HepG2 (cell line): ENCODE data around the gene MOCS2. TPM values are rescaled to one million over a fixed set of nuclear protein-coding genes. Genes with fewer than 3 reads are reported as not detected.

Experiments used
- CEBPB ChIP-seq: IDR thresholded peaks from 2 replicates; pipeline ENCODE4 v1.6.1; 2011; ENCODE audit warnings: low read depth, low read length, improper control_type of control experiment, borderline replicate concordance
- CEBPG ChIP-seq: IDR thresholded peaks from 2 replicates; pipeline ENCODE4 v1.6.1; 2016
- CREB1 ChIP-seq, 2 experiments: fragments of 450-650 bp in 1 of 2; IDR thresholded peaks; 2 replicates each; pipeline ENCODE4 v1.6.1; 2016 to 2017; ENCODE audit warnings: control low read depth in 1 of 2, mild to moderate bottlenecking in 1 of 2, missing compliant biosample characterization in 1 of 2, missing genetic modification characterization in 1 of 2
- CREM ChIP-seq, 2 experiments: sonication (generic) in 1 of 2; formaldehyde crosslinking in 1 of 2; IDR thresholded peaks; 2 replicates each; pipeline versions ENCODE4 v1.4.0 to v1.6.1; 2016 to 2020; ENCODE audit warnings: antibody characterized with exemption in 1 of 2, mild to moderate bottlenecking in 1 of 2, missing genetic modification reagents in 1 of 2
- EP300 ChIP-seq, 3 experiments: sonication (generic) in 1 of 3; formaldehyde crosslinking in 1 of 3; IDR thresholded peaks; 2 replicates each; pipeline versions ENCODE4 v1.5.1 to v1.6.1; 2011 to 2020; ENCODE audit warnings: low read depth in 2 of 3, low read length in 2 of 3, borderline replicate concordance in 1 of 3, improper control_type of control experiment in 1 of 3, mild to moderate bottlenecking in 1 of 3, missing genetic modification reagents in 1 of 3, moderate library complexity in 1 of 3
- IRF2 ChIP-seq: IDR thresholded peaks from 2 replicates; pipeline ENCODE4 v1.6.1; 2018; ENCODE audit warnings: missing genetic modification reagents, missing compliant biosample characterization
- MIXL1 ChIP-seq: IDR thresholded peaks from 2 replicates; pipeline ENCODE4 v1.6.1; 2016
- NKX3-1 ChIP-seq: sonication (generic); formaldehyde crosslinking; IDR thresholded peaks from 2 replicates; pipeline ENCODE4 v1.5.0; 2020; ENCODE audit warnings: missing genetic modification reagents
- SOX13 ChIP-seq, 3 experiments: fragments of 450-650 bp in 1 of 3; sonication (generic) in 1 of 3; formaldehyde crosslinking in 1 of 3; IDR thresholded peaks in 2 of 3; conservative IDR thresholded peaks in 1 of 3; 2 replicates each; pipeline versions ENCODE4 v1.5.0 to v1.6.1; 2016 to 2020; ENCODE audit warnings: antibody characterized with exemption in 1 of 3, mild to moderate bottlenecking in 1 of 3, missing compliant biosample characterization in 1 of 3, missing genetic modification reagents in 1 of 3, moderate library complexity in 1 of 3
- SOX5 ChIP-seq: IDR thresholded peaks from 2 replicates; pipeline ENCODE4 v1.6.1; 2016; ENCODE audit warnings: borderline replicate concordance
- SOX6 ChIP-seq, 2 experiments: fragments of 450-650 bp in 1 of 2; sonication (generic) in 1 of 2; formaldehyde crosslinking in 1 of 2; IDR thresholded peaks; 2 replicates each; pipeline versions ENCODE4 v1.4.0 to v1.6.1; 2017 to 2020; ENCODE audit warnings: antibody characterized with exemption in 1 of 2, mild to moderate bottlenecking in 1 of 2, missing genetic modification reagents in 1 of 2
- TCF7 ChIP-seq: sonication (generic); IDR thresholded peaks from 2 replicates; pipeline ENCODE4 v1.6.1; 2016; ENCODE audit warnings: antibody characterized with exemption, low read depth
- polyA plus RNA-seq, 8 experiments: library from polyadenylated mRNA; depleted of rRNA in 3 of 8; stranded (reverse) in 7 of 8; unstranded in 1 of 8; fragments of >200 nt; fragmentation: Illumina TruSeq in 4 of 8; extraction: Trizol in 4 of 8; gene quantifications; 2 replicates each; pipeline versions ENCODE4 v1.2.1 to v1.2.3, GENCODE V29; 2011 to 2016; ENCODE audit warnings: low read depth in 4 of 8, missing spikeins in 1 of 8, mixed read lengths in 1 of 8; ENCODE audit not compliant: insufficient read depth in 1 of 8
- total RNA-seq, 5 experiments: library from RNA; depleted of rRNA; stranded (reverse); fragments of >200 nt; fragmentation: Illumina TruSeq; extraction: Trizol; gene quantifications; 2 replicates each; pipeline ENCODE4 v1.2.3, GENCODE V29; 2016; ENCODE audit warnings: low read depth in 1 of 5
- TF ChIP-seq, protein P1 (sequence below): sonication (generic); formaldehyde crosslinking; conservative IDR thresholded peaks from 2 replicates; pipeline ENCODE4 v1.4.0; 2020; ENCODE audit warnings: mild to moderate bottlenecking, missing genetic modification reagents, moderate library complexity
- TF ChIP-seq, protein P2 (sequence below): IDR thresholded peaks from 2 replicates; pipeline ENCODE4 v1.4.0; 2020; ENCODE audit warnings: mild to moderate bottlenecking, missing genetic modification reagents
- TF ChIP-seq, protein P3 (sequence below): sonication (generic); formaldehyde crosslinking; IDR thresholded peaks from 2 replicates; pipeline ENCODE4 v1.5.1; 2020; ENCODE audit warnings: mild to moderate bottlenecking, missing genetic modification reagents, borderline replicate concordance

The MOCS2 gene
- total and polyA plus RNA-seq, 2 of the 13 experiments (the other 11 are each of a cell fraction or from before 2014, with no cell fraction given): 19.2 to 41.9 TPM

DNA sequence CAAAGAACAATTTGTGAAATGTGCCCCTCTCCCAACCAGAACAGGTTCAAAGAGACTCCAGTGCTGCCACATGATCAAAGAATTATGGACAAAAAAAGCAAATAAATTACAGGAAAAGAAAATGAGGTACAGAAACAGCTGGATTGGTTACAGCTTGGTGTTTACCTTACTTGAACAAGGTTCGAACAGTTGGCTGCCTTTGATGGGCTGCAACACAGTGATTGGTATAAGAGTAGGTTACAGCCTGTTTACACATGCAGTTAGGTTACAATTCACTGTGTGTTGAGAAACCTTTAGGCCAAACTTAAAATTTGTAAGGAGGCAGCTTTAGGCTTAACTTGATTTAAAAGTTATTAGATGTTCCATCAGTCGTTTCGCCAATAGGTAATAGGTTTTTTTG lies 3.4 kb upstream of the MOCS2 start (continued):
- TF ChIP-seq, protein P1, sequence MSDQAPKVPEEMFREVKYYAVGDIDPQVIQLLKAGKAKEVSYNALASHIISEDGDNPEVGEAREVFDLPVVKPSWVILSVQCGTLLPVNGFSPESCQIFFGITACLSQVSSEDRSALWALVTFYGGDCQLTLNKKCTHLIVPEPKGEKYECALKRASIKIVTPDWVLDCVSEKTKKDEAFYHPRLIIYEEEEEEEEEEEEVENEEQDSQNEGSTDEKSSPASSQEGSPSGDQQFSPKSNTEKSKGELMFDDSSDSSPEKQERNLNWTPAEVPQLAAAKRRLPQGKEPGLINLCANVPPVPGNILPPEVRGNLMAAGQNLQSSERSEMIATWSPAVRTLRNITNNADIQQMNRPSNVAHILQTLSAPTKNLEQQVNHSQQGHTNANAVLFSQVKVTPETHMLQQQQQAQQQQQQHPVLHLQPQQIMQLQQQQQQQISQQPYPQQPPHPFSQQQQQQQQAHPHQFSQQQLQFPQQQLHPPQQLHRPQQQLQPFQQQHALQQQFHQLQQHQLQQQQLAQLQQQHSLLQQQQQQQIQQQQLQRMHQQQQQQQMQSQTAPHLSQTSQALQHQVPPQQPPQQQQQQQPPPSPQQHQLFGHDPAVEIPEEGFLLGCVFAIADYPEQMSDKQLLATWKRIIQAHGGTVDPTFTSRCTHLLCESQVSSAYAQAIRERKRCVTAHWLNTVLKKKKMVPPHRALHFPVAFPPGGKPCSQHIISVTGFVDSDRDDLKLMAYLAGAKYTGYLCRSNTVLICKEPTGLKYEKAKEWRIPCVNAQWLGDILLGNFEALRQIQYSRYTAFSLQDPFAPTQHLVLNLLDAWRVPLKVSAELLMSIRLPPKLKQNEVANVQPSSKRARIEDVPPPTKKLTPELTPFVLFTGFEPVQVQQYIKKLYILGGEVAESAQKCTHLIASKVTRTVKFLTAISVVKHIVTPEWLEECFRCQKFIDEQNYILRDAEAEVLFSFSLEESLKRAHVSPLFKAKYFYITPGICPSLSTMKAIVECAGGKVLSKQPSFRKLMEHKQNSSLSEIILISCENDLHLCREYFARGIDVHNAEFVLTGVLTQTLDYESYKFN: peak; percentile 61
- TF ChIP-seq NKX3-1 (CRISPR knock-in tag) (no peak), SOX13 (IDR thresholded peaks at IDR 0.05) (no peak), SOX13 (CRISPR knock-in tag; conservative IDR thresholded peaks at IDR 0.05 in 1 of 2, IDR thresholded peaks at IDR 0.05 in 1 of 2) (peak in 1 of 2 experiments; percentile 46; a peak in 1 of 4 replicates), SOX6 (IDR thresholded peaks at IDR 0.05) (no peak), SOX6 (CRISPR knock-in tag; IDR thresholded peaks at IDR 0.05) (peak; percentile 48; the same call in 1 of the 2 replicates), CEBPG (CRISPR knock-in tag) (peak; percentile 55), CEBPB (no peak), EP300 (IDR thresholded peaks at IDR 0.05; ENCODE audit: low read depth in 2 of 2, low read length in 2 of 2) (peak in 1 of 2 experiments; percentile 64; a peak in 1 of 4 replicates), EP300 (CRISPR knock-in tag; IDR thresholded peaks at IDR 0.05; ENCODE audit: borderline replicate concordance) (no peak), CREM (IDR thresholded peaks at IDR 0.05) (peak; percentile 33; the same call in 1 of the 2 replicates), CREM (CRISPR knock-in tag; IDR thresholded peaks at IDR 0.05) (no peak), CREB1 (IDR thresholded peaks at IDR 0.05) (no peak), CREB1 (CRISPR knock-in tag; IDR thresholded peaks at IDR 0.05) (0 out of 2 replicates have a peak, but pooled peaks have one; percentile 25), SOX5 (peak; percentile 50; the same call in 1 of the 2 replicates), MIXL1 (peak; percentile 54; the same call in 1 of the 2 replicates), TCF7 (peak; percentile 76), IRF2 (CRISPR knock-in tag) (0 out of 2 replicates have a peak, but pooled peaks have one; percentile 32)
- TF ChIP-seq, protein P2, sequence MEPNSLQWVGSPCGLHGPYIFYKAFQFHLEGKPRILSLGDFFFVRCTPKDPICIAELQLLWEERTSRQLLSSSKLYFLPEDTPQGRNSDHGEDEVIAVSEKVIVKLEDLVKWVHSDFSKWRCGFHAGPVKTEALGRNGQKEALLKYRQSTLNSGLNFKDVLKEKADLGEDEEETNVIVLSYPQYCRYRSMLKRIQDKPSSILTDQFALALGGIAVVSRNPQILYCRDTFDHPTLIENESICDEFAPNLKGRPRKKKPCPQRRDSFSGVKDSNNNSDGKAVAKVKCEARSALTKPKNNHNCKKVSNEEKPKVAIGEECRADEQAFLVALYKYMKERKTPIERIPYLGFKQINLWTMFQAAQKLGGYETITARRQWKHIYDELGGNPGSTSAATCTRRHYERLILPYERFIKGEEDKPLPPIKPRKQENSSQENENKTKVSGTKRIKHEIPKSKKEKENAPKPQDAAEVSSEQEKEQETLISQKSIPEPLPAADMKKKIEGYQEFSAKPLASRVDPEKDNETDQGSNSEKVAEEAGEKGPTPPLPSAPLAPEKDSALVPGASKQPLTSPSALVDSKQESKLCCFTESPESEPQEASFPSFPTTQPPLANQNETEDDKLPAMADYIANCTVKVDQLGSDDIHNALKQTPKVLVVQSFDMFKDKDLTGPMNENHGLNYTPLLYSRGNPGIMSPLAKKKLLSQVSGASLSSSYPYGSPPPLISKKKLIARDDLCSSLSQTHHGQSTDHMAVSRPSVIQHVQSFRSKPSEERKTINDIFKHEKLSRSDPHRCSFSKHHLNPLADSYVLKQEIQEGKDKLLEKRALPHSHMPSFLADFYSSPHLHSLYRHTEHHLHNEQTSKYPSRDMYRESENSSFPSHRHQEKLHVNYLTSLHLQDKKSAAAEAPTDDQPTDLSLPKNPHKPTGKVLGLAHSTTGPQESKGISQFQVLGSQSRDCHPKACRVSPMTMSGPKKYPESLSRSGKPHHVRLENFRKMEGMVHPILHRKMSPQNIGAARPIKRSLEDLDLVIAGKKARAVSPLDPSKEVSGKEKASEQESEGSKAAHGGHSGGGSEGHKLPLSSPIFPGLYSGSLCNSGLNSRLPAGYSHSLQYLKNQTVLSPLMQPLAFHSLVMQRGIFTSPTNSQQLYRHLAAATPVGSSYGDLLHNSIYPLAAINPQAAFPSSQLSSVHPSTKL (CRISPR knock-in tag): peak; percentile 51; the same call in 1 of the 2 replicates
- TF ChIP-seq, protein P3, sequence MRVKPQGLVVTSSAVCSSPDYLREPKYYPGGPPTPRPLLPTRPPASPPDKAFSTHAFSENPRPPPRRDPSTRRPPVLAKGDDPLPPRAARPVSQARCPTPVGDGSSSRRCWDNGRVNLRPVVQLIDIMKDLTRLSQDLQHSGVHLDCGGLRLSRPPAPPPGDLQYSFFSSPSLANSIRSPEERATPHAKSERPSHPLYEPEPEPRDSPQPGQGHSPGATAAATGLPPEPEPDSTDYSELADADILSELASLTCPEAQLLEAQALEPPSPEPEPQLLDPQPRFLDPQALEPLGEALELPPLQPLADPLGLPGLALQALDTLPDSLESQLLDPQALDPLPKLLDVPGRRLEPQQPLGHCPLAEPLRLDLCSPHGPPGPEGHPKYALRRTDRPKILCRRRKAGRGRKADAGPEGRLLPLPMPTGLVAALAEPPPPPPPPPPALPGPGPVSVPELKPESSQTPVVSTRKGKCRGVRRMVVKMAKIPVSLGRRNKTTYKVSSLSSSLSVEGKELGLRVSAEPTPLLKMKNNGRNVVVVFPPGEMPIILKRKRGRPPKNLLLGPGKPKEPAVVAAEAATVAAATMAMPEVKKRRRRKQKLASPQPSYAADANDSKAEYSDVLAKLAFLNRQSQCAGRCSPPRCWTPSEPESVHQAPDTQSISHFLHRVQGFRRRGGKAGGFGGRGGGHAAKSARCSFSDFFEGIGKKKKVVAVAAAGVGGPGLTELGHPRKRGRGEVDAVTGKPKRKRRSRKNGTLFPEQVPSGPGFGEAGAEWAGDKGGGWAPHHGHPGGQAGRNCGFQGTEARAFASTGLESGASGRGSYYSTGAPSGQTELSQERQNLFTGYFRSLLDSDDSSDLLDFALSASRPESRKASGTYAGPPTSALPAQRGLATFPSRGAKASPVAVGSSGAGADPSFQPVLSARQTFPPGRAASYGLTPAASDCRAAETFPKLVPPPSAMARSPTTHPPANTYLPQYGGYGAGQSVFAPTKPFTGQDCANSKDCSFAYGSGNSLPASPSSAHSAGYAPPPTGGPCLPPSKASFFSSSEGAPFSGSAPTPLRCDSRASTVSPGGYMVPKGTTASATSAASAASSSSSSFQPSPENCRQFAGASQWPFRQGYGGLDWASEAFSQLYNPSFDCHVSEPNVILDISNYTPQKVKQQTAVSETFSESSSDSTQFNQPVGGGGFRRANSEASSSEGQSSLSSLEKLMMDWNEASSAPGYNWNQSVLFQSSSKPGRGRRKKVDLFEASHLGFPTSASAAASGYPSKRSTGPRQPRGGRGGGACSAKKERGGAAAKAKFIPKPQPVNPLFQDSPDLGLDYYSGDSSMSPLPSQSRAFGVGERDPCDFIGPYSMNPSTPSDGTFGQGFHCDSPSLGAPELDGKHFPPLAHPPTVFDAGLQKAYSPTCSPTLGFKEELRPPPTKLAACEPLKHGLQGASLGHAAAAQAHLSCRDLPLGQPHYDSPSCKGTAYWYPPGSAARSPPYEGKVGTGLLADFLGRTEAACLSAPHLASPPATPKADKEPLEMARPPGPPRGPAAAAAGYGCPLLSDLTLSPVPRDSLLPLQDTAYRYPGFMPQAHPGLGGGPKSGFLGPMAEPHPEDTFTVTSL (CRISPR knock-in tag): peak; percentile 64; the same call in 1 of the 2 replicates
